Endothelial cell of umbilical vein (primary cell): ENCODE results near the gene VSNL1. TPM values are rescaled to one million over a fixed set of nuclear protein-coding genes. Genes with fewer than 3 reads are reported as not detected.

Source experiments
- BruUV-seq: library from RNA; stranded (reverse); fragments of 400-500 nt; replicated peaks from 2 replicates; lab custom pipeline; 2021; lab: Mats Ljungman, UMichigan
- CTCF ChIA-PET: fragments of 300-600, 350-600 bp; sonication (Branson Sonifier 250); formaldehyde crosslinking; loops from one replicate; lab custom pipeline; 2021; ENCODE audit warnings: antibody characterized with exemption, inconsistent platforms; lab: Charles Lee
- POLR2A ChIA-PET: fragments of 300-600, 350-600 bp; sonication (Branson Sonifier 250); formaldehyde crosslinking; loops from one replicate; lab custom pipeline; 2021; ENCODE audit warnings: antibody characterized with exemption, inconsistent platforms; lab: Charles Lee
- DNase-seq: peaks from one replicate; pipeline ENCODE4 v3.0.0-alpha.2; 2011; ENCODE audit warnings: low read depth, low spot score
- FAIRE-seq: peaks from 2 replicates; lab custom pipeline; 2011; peaks lifted over from hg19 to GRCh38; lab: Jason Lieb, UNC
- H2AFZ ChIP-seq: 2 replicates; pipeline ENCODE4 v1.6.0; 2012; ENCODE audit warnings: low read depth, low read length, control low read depth, inconsistent platforms
- H3K27ac ChIP-seq: 2 replicates; pipeline ENCODE4 v1.5.1; 2011; ENCODE audit warnings: low read depth, mild to moderate bottlenecking, control low read depth, low read length, moderate library complexity; ENCODE audit not compliant: insufficient read depth
- H3K27me3 ChIP-seq, 2 experiments: 2 replicates each; pipeline versions ENCODE4 v1.6.0 to v1.6.1; 2011; ENCODE audit warnings: low read length in 2 of 2, mixed read lengths in 1 of 2; ENCODE audit not compliant: control insufficient read depth in 2 of 2, insufficient read depth in 2 of 2
- H3K36me3 ChIP-seq, 2 experiments: 2 replicates in 1 of 2; 3 replicates in 1 of 2; pipeline ENCODE4 v1.5.1; 2011; ENCODE audit warnings: low read length in 2 of 2, mild to moderate bottlenecking in 1 of 2, moderate library complexity in 1 of 2; ENCODE audit not compliant: control insufficient read depth in 2 of 2, insufficient read depth in 2 of 2; ENCODE audit errors: extremely low read depth in 1 of 2
- H3K4me1 ChIP-seq: 3 replicates; pipeline ENCODE4 v1.5.1; 2011; ENCODE audit warnings: mild to moderate bottlenecking, low read length; ENCODE audit not compliant: control insufficient read depth, insufficient read depth; ENCODE audit errors: extremely low read depth
- H3K4me2 ChIP-seq: 2 replicates; pipeline ENCODE4 v1.6.1; 2011; ENCODE audit warnings: low read length, control low read depth, mixed read lengths; ENCODE audit not compliant: insufficient read depth
- H3K4me3 ChIP-seq, 3 experiments: fragments of 200-600 bp in 1 of 3; sonication (generic), shearing (Covaris generic) in 1 of 3; replicated peaks in 1 of 3; 2 replicates each; pipeline ENCODE4 v1.5.1; 2011 to 2016; ENCODE audit warnings: control low read depth in 3 of 3, low read length in 3 of 3, mild to moderate bottlenecking in 2 of 3, inconsistent platforms in 1 of 3, low read depth in 1 of 3, moderate library complexity in 1 of 3; ENCODE audit not compliant: insufficient read depth in 1 of 3
- H3K79me2 ChIP-seq: 2 replicates; pipeline ENCODE4 v1.6.0; 2012; ENCODE audit warnings: low read length, inconsistent platforms; ENCODE audit not compliant: control insufficient read depth, insufficient read depth
- H3K9ac ChIP-seq: replicated peaks from 2 replicates; pipeline ENCODE3; 2011; ENCODE audit warnings: low read length, control low read depth; ENCODE audit not compliant: insufficient read depth; ENCODE audit errors: extremely low read depth
- H3K9me1 ChIP-seq: replicated peaks from 3 replicates; pipeline ENCODE4 v1.6.0; 2011; ENCODE audit warnings: mild to moderate bottlenecking, low read length; ENCODE audit not compliant: control insufficient read depth, insufficient read depth; ENCODE audit errors: extremely low read depth
- H3K9me3 ChIP-seq: replicated peaks from 2 replicates; pipeline ENCODE4 v1.5.1; 2012; ENCODE audit warnings: low read length, inconsistent platforms; ENCODE audit not compliant: control insufficient read depth, insufficient read depth
- H4K20me1 ChIP-seq: replicated peaks from 2 replicates; pipeline ENCODE3; 2011; ENCODE audit warnings: mild to moderate bottlenecking, low read length; ENCODE audit not compliant: control insufficient read depth, insufficient read depth; ENCODE audit errors: extremely low read depth
- CTCF ChIP-seq, 2 donors: IDR thresholded peaks; 1 replicate in 1 of 2; 2 replicates in 1 of 2; pipeline ENCODE4 v1.5.1; 2011; ENCODE audit warnings: low read length in 2 of 2, mild to moderate bottlenecking in 2 of 2, moderate library complexity in 2 of 2, control low read depth in 1 of 2, inconsistent platforms in 1 of 2, low read depth in 1 of 2; ENCODE audit not compliant: insufficient read depth in 1 of 2; ENCODE audit errors: extremely low read depth in 1 of 2
- EZH2 ChIP-seq: IDR thresholded peaks from 2 replicates; pipeline ENCODE4 v1.6.1; 2012; ENCODE audit warnings: borderline replicate concordance, low read depth, mild to moderate bottlenecking, moderate library complexity, low read length, inconsistent platforms; ENCODE audit not compliant: severe bottlenecking
- FOS ChIP-seq: IDR thresholded peaks from 2 replicates; pipeline ENCODE4 v1.6.1; 2011; ENCODE audit warnings: mild to moderate bottlenecking, low read length, moderate library complexity, borderline replicate concordance; ENCODE audit not compliant: insufficient read depth
- GATA2 ChIP-seq: IDR thresholded peaks from 2 replicates; pipeline ENCODE4 v1.7.0; 2011; ENCODE audit warnings: low read depth, mild to moderate bottlenecking, moderate library complexity, mixed read lengths, low read length; ENCODE audit not compliant: insufficient read length, insufficient read depth
- JUN ChIP-seq: IDR thresholded peaks from 2 replicates; pipeline ENCODE4 v1.6.1; 2011; ENCODE audit warnings: borderline replicate concordance, low read depth; ENCODE audit not compliant: insufficient read length, insufficient read depth
- MAX ChIP-seq: IDR thresholded peaks from 2 replicates; pipeline ENCODE4 v1.6.1; 2011; ENCODE audit not compliant: insufficient read depth, insufficient read length
- MYC ChIP-seq: IDR thresholded peaks from one replicate; pipeline ENCODE4 v1.6.1; 2011; ENCODE audit warnings: mild to moderate bottlenecking, low read depth, low read length
- POLR2A ChIP-seq: IDR thresholded peaks from 2 replicates; pipeline ENCODE4 v1.6.1; 2012; ENCODE audit warnings: low read depth, mild to moderate bottlenecking, control low read depth, low read length
- POLR2AphosphoS5 ChIP-seq: IDR thresholded peaks from 2 replicates; pipeline ENCODE4 v1.6.1; 2012; ENCODE audit warnings: low read depth, mild to moderate bottlenecking, control low read depth, low read length, moderate library complexity; ENCODE audit not compliant: insufficient read depth
- dilution Hi-C: fragments of 300-500 bp; cut with MboI; formaldehyde crosslinking; loops from one replicate; pipeline ENCODE4 v1.15.0; 2019; ENCODE audit warnings: low sequenced_read_pairs; ENCODE audit not compliant: extremely low pct_ligation_motif_present
- intact Hi-C: fragments of 100-400 bp; cut with micrococcal nuclease; formaldehyde crosslinking; loops from one replicate; pipeline ENCODE4 v1.10.0; 2022
- polyA plus RNA-seq, 4 experiments: library from polyadenylated mRNA; depleted of rRNA in 3 of 4; stranded (reverse) in 3 of 4; unstranded in 1 of 4; fragments of >200 nt; gene quantifications; 2 replicates each; pipeline versions ENCODE4 v1.2.1 to v1.2.3, GENCODE V29; 2011 to 2012; ENCODE audit warnings: missing spikeins in 1 of 4
- total RNA-seq: library from RNA; stranded (reverse); gene quantifications from 2 replicates; pipeline ENCODE4 v1.2.3, GENCODE V29; 2021

Gene VSNL1
- total and polyA plus RNA-seq, 2 donors (not counting 3 experiments of a cell fraction or from before 2014, with no cell fraction given): not detected

GRCh38 chr2:17579605-17580318 is 39.3 kb downstream of the VSNL1 start:
- DNase-seq (no peak), FAIRE-seq (no peak)
- dilution Hi-C loops (no loop called here), intact Hi-C loops (no loop called here)
- H3K4me3 ChIP-seq: no peak overlapping the region
- no peak for TF ChIP-seq EZH2
- no peak for TF ChIP-seq JUN
- TF ChIP-seq MYC: no peak
- no peak for TF ChIP-seq MAX
- TF ChIP-seq FOS: no peak
- TF ChIP-seq GATA2: no peak
- no peak for TF ChIP-seq POLR2A
- no peak for TF ChIP-seq POLR2AphosphoS5
- TF ChIP-seq CTCF (IDR thresholded peaks at IDR 0.05; ENCODE audit: extremely low read depth in 1 of 2, insufficient read depth in 1 of 2, low read depth in 1 of 2, low read length in 2 of 2): no peak
- H3K79me2 ChIP-seq: no peaks in the 10 kb centered on the region
- H2AFZ ChIP-seq: no peak overlapping the region
- H3K9me1 ChIP-seq: no peaks in the 10 kb centered on the region
- H3K9ac ChIP-seq: no peak overlapping the region
- H3K27me3 ChIP-seq: no peaks in the 10 kb centered on the region
- no peaks in the 10 kb centered on the region for H3K9me3 ChIP-seq
- ChIA-PET CTCF (no interaction called here), POLR2A (no interaction called here)
- H3K27ac ChIP-seq: no peak overlapping the region
- no peaks in the 10 kb centered on the region for H4K20me1 ChIP-seq
- H3K36me3 ChIP-seq: no peaks in the 10 kb centered on the region
- BruUV-seq: no TSS peak
- H3K4me1 ChIP-seq: no peaks in the 10 kb centered on the region
- no peak overlapping the region for H3K4me2 ChIP-seq
